Fibroblast of skin of scalp (primary cell): Measurements from ENCODE around the gene ZMYND8.
A peak's percentile ranks its signal among the peaks of the same experiment; 100 is the strongest.
"Not testable (repeated sequence)": the region's sequence is repeated elsewhere in the genome, so short reads cannot be mapped to it uniquely, and the experiment has no call there.

ENCODE experiments used
- DNase-seq: peaks from one replicate; pipeline ENCODE4 v3.0.0-alpha.2; 2013

Gene ZMYND8

GRCh38 chr20:47284373-47284772 lies 72.1 kb downstream of the ZMYND8 start:
- no peak for DNase-seq

- DNase-seq, result no peak
Observed at GRCh38 chr20:47283411-47283810, 73.1 kb downstream of the ZMYND8 start.

- no peak for DNase-seq
Observed at GRCh38 chr20:47282864-47283263, 73.6 kb downstream of the ZMYND8 start.

GRCh38 chr20:47281376-47281775 lies 75.1 kb downstream of the ZMYND8 start:
- no peak for DNase-seq

- no peak for DNase-seq
Observed at GRCh38 chr20:47280668-47281067, 75.8 kb downstream of the ZMYND8 start.

GRCh38 chr20:47280228-47280627 lies 76.3 kb downstream of the ZMYND8 start:
- DNase-seq, result no peak

GRCh38 chr20:47278907-47279348 lies 77.6 kb downstream of the ZMYND8 start:
- DNase-seq, result no peak

GRCh38 chr20:47277535-47277872 lies 79.0 kb downstream of the ZMYND8 start:
- DNase-seq, result not testable (repeated sequence)

- DNase-seq, result peak; percentile 82
Observed at GRCh38 chr20:47276851-47277534, 79.5 kb downstream of the ZMYND8 start.

- no peak for DNase-seq
Observed at GRCh38 chr20:47276251-47276650, 80.2 kb downstream of the ZMYND8 start.

GRCh38 chr20:47275548-47275947 lies 81.0 kb downstream of the ZMYND8 start:
- no peak for DNase-seq

- DNase-seq, result peak; percentile 95
Observed at GRCh38 chr20:47274401-47275108, 81.9 kb downstream of the ZMYND8 start.

GRCh38 chr20:47273591-47274235 lies 82.8 kb downstream of the ZMYND8 start:
- peak; percentile 58 for DNase-seq

GRCh38 chr20:47272893-47273590 lies 83.5 kb downstream of the ZMYND8 start:
- DNase-seq, result peak; percentile 78

GRCh38 chr20:47271046-47271615 lies 85.4 kb downstream of the ZMYND8 start:
- DNase-seq, result no peak

- DNase-seq, result no peak
Observed at GRCh38 chr20:47269309-47270165, 87.0 kb downstream of the ZMYND8 start.

GRCh38 chr20:47267621-47268020 lies 88.9 kb downstream of the ZMYND8 start:
- no peak for DNase-seq

GRCh38 chr20:47266847-47267515 lies 89.5 kb downstream of the ZMYND8 start:
- no peak for DNase-seq

GRCh38 chr20:47265984-47266383 lies 90.5 kb downstream of the ZMYND8 start:
- DNase-seq, result no peak

GRCh38 chr20:47265214-47265613 lies 91.3 kb downstream of the ZMYND8 start:
- no peak for DNase-seq

- DNase-seq, result peak; percentile 29
Observed at GRCh38 chr20:47264137-47264769, 92.2 kb downstream of the ZMYND8 start.
